HG02981 (cell line): ENCODE data around the gene RBM19.

Source experiments
- ATAC-seq: cut with Tn5 transposase; IDR thresholded peaks from one replicate; pipeline ENCODE4 v1.9.1; 2021; ENCODE audit warnings: mild to moderate bottlenecking, moderate library complexity; ENCODE audit not compliant: unreplicated experiment

RBM19 gene

DNA sequence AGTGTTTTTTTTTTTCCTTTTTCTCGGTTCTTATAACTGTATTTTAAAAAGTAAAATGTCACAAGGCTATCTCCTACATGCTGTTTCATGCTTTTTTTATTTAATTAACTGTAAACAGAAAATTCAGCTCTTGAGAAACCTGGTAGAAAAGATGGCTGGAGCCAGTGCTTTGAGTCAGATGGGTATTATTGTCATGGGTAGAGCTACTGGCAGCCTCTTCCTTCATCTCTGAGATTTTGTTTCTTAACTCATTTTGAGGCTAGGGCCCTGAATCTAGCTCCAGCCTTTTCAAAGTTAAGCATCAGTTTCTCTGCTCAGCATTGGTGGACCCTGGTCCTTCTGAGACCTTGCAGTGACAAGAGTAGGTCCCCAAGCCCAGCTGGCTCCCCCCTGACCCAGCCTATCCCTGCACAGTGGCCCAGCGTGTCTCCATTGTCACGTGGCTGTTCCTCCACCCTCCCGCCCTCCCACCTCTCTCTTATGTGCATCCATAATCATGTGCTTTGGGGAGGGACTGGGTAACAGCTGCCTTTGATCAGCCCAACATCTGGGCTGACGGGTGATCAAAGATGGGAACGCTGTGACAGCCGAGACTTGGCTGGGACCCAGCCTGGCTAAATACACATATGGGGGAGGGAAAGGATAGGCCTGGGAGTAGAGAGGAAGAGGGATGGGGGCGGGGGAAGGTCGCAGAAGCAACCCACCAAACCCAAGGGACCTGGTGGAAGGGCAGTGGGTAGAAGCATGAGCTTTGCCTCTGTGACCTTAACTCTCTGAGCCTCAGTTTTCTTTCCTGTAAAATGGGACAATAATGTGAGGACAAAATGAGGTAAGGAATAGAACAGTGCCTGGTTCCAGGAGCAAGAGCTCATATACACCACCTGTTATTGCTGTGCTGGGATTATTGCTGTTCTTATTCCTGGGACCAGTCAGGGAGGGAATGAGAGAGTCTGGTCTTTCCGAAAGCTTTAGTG lies 24.4 kb upstream of the RBM19 start:
- ATAC-seq, result no peak

GRCh38 chr12:113988976-113989375 lies 22.9 kb upstream of the RBM19 start:
- ATAC-seq, result no peak

DNA sequence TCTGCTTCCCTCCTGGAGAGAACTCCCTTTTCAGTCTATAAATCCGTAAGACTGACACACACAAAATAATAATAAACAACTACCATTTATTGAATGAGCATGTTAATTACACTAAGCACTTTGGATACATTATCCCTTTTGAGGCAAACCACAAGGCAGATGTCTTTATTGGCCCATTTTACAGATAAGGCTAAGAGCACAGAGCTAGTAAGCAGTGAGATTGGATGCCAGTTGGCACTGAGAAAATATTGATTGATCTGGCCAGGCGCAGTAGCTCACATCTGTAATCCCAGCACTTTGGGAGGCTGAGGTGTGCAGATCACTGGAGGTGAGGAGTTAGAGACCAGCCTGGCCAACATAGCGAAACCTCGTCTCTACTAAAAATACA lies 21.9 kb upstream of the RBM19 start:
- ATAC-seq, result no peak

DNA sequence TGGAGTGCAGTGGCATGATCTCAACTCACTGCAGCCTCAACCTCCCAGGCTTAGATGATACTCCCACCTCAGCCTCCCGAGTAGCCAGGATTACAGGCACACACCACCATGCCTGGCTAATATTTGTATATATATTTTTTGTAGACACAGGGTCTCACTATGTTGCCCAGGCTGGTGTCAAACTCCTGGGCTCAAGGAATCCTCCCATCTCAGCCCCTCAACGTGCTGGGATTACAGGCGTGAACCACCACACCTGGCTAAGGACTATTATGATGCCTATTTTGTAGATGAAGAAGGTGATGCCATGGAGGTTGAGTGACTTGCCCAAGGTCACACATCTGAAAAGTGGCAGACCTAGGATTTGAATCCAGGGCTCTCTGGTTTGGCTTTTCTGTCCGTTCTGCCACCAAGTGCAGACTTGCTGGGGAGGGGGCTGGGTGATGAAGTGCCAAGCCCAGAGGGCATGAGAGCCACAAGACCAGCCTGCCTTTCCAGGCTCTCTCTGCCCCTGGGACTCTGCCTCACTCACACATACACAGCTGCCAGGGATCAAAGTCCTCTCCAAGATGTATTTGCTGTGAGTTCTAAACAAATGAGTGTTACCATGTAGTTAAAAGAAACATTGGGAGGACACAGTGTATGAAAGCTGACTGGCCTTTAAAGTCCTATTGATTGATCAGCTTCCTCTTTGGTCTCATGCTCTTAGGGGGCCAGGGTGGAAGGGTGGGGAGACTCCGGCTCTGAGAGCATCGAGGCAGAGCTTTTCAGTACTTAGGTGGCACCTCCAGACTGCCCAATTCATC lies 21.3 kb upstream of the RBM19 start:
- ATAC-seq, result no peak

GRCh38 chr12:113984464-113984863 lies 18.3 kb upstream of the RBM19 start:
- no peak for ATAC-seq

- no peak for ATAC-seq
Observed at GRCh38 chr12:113983777-113984448, 17.8 kb upstream of the RBM19 start.

DNA sequence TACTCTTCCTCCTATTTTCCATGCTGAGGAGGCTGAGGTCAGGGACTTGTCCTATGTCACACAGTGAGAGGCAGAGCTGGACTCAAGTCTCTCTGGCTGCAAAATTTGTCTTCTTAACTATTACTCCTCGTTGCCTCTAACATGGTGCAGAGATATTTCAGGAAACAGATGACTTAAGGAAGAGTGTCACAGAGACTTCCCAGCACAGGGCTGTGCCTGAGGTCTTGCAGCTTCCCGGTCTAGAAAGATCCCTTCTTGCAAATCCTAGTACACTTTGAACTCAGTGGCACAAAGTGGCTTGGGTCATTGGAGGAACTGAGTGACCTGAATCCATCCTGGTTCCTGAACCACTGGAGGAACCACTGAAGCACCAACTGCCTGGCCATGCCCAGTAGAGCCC lies 17.1 kb upstream of the RBM19 start:
- ATAC-seq, result no peak

- ATAC-seq, result no peak
Observed at GRCh38 chr12:113981876-113982275, 15.8 kb upstream of the RBM19 start.

GRCh38 chr12:113980537-113981337 lies 14.6 kb upstream of the RBM19 start:
- ATAC-seq, result no peak

DNA sequence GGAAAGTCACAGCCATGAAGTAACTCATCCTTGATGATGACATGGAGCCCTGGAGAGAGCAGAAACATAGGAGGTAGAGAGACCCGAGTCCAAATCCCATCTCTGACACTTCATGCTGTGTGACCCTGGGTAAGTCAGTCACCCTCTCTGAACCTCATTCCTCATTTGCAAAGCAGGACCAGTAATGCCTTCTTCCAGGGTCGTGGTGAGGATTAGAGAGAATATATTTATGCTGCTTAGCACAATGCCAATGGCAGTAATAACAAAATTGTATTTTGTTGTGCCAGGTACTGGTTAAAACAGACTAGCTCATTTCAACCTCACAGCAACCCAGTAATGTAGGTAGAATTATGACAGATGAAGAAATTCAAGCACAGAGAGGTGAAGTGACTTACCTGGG lies 13.9 kb upstream of the RBM19 start:
- no peak for ATAC-seq

DNA sequence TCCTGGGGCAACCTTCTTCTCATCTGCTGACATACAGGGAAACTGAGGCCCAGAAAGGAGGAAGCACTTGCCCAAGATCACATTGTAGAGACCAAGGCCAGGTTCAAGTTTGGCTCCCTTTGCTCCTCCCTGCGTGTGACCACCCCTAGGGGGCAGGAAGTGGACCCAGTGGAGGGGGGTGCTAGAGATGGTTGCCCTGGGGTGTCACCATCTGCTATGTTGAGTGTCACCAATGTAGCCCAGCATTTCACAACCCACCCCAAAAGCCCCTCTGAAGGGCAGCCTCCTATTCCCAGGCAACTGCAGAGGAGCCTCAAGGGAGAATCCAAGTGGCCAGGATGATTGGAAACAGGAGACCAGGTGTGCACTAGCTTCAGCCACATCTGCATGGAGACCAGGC lies 12.0 kb upstream of the RBM19 start:
- no peak for ATAC-seq

DNA sequence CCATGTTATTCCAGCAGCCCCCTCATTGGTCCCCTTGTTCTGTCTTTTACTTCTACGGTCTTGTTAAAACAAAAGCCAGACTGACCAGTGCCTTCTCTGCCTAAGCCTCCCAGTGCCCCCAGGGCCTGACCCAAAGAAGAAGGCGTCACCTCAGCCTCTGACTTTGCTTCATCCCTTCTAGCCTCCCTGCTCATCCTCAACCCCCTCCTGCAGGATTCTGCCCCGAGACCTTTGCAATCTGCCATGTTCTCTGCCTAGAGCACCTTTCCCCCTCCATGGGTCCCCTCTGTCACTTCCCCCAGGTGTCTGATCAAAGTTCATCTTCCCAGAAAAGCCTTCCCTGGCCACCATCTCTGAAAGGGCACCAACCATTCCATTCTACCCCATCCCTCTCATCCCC lies 7.9 kb upstream of the RBM19 start:
- ATAC-seq, result no peak

- ATAC-seq, result no peak
Observed at GRCh38 chr12:113973109-113973904, 7.2 kb upstream of the RBM19 start.

DNA sequence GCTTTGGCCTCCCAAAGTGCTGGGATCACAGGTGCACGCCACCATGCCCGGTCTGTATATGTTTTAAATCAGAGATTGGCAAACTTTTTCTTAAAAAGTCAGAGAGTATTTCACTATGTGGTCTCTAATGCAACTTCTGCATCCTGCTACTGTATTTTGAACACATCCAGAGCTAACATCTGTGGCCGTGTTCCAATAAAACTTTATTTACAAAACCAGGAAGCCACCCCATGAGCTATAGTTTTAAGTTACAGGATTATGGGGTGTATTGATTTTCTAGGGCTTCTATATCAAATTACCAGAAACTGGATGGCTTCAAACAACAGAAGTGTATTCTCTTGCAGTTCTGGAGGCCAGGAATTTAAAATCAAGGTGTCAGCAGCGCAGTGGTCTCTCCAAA lies 5.3 kb upstream of the RBM19 start:
- no peak for ATAC-seq

GRCh38 chr12:113970211-113970610 lies 4.1 kb upstream of the RBM19 start:
- ATAC-seq, result no peak

DNA sequence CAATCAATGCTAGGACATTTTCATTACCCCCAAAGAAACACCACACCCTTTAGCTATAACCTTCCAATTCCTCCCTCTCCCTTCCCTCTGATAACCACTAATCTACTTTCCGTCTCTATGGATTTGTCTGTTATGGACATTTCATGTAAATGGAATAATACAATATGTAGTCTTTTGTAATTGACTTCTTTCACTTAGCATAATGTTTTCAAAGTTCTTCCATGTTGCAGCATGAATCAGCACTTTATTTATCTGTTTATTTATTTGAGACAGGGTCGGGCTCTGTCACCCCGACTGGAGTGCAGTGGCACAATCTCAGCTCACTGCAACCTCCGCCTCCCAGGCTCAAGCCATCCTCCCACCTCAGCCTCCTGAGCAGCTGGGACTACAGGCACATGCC lies 1.2 kb upstream of the RBM19 start:
- ATAC-seq, result no peak

DNA sequence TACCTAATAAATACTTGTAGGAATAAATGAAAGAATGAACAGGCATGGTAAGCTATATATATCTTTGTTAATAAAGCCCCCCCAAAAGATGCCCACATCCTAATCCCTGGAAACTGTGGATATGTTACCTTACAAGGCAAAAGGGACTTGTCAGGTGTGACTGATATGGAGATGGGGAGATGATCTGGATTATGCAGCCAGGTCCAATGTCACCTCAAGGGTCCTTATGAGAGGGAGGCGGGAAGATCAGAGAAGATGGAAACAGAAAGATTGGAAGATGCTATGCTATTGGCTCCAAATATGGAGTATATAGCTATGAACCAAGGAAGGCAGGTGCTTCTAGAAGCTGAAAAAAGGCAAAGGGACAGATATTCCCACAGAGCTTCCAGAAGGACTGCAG lies 3.4 kb downstream of the RBM19 start:
- no peak for ATAC-seq

- ATAC-seq, result no peak
Observed at GRCh38 chr12:113961921-113962710, 4.0 kb downstream of the RBM19 start.

DNA sequence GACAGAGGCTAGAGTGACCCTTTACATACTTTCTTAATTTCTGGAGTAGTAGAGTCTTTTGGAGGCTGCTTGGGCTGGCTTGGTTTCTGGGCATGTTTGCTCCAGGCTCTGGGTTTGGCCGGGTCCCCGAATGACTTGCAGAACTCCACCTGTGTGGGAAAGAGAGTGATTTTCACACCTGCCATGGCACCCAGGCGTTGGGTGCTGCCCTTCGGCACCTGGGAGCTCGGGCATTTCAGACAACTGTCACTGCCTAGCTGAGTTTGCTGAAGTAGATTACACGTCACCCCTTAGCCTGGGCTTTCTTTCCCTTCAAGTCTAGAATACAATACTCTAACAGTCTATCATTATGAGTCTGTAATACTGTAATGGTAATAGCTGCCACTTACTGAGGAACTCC lies 6.1 kb downstream of the RBM19 start:
- ATAC-seq, result no peak
